ENCODE results near the gene VAMP2. TPM values are rescaled to one million over a fixed set of nuclear protein-coding genes. Genes with fewer than 3 reads are reported as not detected.

Gene VAMP2
- total and polyA plus RNA-seq, 9 of the 15 experiments (the other 6 are each of a cell fraction or from before 2014, with no cell fraction given) = 2.3 to 31.8 (median 6.0) TPM

DNA sequence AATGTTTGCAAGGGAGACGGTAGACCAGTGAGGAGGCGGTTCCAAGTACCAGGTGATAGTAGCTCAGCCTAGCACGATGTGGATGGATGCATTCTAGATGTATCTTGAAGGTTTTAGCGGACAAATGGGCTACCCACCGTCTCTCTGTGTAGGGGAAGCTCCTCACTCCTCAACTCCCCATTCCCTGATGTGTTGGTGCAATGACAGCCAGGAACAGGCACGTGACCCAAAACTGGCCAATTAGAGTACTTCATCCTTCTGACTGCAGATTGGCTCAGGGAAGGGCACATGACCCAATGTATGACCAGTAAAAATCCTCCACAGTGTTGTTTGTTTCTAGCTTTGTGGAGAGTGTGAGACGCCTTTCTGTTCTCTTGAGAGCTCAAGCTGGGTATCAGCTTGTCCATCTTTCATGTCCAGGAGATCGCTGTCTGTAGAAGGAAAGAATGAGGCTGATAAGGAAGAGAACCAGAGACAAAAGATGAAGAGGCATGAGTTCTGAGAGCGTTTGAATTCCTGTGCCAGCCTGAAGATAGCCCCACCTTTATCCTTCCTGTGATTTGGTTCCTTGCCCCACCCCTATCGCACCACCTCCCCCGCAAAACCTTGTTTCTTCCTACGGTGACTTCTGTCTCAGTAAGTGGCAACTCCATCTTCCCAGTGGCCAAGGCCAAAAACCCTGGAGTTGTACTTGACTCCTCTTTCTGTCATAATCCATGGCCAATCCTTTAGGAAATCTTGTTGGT is 29.5 kb upstream of the VAMP2 start (continued):
- TF ChIP-seq MIER1 (IDR thresholded peaks at IDR 0.05; ENCODE audit: low read depth) = no peak
- TF ChIP-seq ZNF282 (CRISPR knock-in tag; IDR thresholded peaks at IDR 0.05) = no peak
- peak in 1 of 2 experiments; percentile 31; a peak in 1 of 4 replicates for TF ChIP-seq ARNT (IDR thresholded peaks at IDR 0.05)
- peak; percentile 55 to 59 for TF ChIP-seq KDM1A (IDR thresholded peaks at IDR 0.05)
- TF ChIP-seq RBFOX2 (IDR thresholded peaks at IDR 0.05; ENCODE audit: low read depth, low read length) = no peak
- peak; percentile 17; the same call in 1 of the 2 replicates for TF ChIP-seq KLF1 (tag; IDR thresholded peaks at IDR 0.05)
- TF ChIP-seq FUS (optimal IDR thresholded peaks at IDR 0.05; ENCODE audit: low read depth, low read length) = no peak
- peak; percentile 83 for TF ChIP-seq FOS (IDR thresholded peaks at IDR 0.05; ENCODE audit: extremely low read depth, insufficient read length)
- no peak for TF ChIP-seq SETDB1 (IDR thresholded peaks at IDR 0.05; ENCODE audit: low read length)
- no peak for TF ChIP-seq XRCC3 (IDR thresholded peaks at IDR 0.05)
- TF ChIP-seq CBFA2T2 (conservative IDR thresholded peaks at IDR 0.05) = peak; percentile 89
- TF ChIP-seq, protein P1, sequence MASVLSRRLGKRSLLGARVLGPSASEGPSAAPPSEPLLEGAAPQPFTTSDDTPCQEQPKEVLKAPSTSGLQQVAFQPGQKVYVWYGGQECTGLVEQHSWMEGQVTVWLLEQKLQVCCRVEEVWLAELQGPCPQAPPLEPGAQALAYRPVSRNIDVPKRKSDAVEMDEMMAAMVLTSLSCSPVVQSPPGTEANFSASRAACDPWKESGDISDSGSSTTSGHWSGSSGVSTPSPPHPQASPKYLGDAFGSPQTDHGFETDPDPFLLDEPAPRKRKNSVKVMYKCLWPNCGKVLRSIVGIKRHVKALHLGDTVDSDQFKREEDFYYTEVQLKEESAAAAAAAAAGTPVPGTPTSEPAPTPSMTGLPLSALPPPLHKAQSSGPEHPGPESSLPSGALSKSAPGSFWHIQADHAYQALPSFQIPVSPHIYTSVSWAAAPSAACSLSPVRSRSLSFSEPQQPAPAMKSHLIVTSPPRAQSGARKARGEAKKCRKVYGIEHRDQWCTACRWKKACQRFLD (CRISPR knock-in tag; IDR thresholded peaks at IDR 0.05) = 0 out of 2 replicates have a peak, but pooled peaks have one; percentile 24
- TF ChIP-seq, protein P2, sequence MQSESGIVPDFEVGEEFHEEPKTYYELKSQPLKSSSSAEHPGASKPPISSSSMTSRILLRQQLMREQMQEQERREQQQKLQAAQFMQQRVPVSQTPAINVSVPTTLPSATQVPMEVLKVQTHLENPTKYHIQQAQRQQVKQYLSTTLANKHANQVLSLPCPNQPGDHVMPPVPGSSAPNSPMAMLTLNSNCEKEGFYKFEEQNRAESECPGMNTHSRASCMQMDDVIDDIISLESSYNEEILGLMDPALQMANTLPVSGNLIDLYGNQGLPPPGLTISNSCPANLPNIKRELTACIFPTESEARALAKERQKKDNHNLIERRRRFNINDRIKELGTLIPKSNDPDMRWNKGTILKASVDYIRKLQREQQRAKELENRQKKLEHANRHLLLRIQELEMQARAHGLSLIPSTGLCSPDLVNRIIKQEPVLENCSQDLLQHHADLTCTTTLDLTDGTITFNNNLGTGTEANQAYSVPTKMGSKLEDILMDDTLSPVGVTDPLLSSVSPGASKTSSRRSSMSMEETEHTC (IDR thresholded peaks at IDR 0.05) = no peak
- no peak for TF ChIP-seq XRCC4 (IDR thresholded peaks at IDR 0.05; ENCODE audit: extremely low read depth, insufficient read depth, insufficient read length)
- no peak for TF ChIP-seq ERF (CRISPR knock-in tag; IDR thresholded peaks at IDR 0.05)
- TF ChIP-seq ZEB2 (IDR thresholded peaks at IDR 0.05) = peak; percentile 44; the same call in 1 of the 2 replicates
- no peak for TF ChIP-seq ZC3H4 (CRISPR knock-in tag; IDR thresholded peaks at IDR 0.05; ENCODE audit: borderline replicate concordance)
- TF ChIP-seq MTA2 (IDR thresholded peaks at IDR 0.05; ENCODE audit: low read depth) = 0 out of 2 replicates have a peak, but pooled peaks have one; percentile 27
- no peak for TF ChIP-seq CBX1 (IDR thresholded peaks at IDR 0.05; ENCODE audit: low read depth)
- no peak for TF ChIP-seq ZNF280A (IDR thresholded peaks at IDR 0.05; ENCODE audit: low read depth, partially characterized antibody)
- TF ChIP-seq HNRNPL (IDR thresholded peaks at IDR 0.05; ENCODE audit: low read depth, low read length) = no peak
- TF ChIP-seq ELF4 (CRISPR knock-in tag; IDR thresholded peaks at IDR 0.05) = no peak
